Measurements from ENCODE around the gene SLC11A1.

- no peak for TF ChIP-seq TAF1 (IDR thresholded peaks at IDR 0.05; ENCODE audit: low read depth, low read length)
- no peak for TF ChIP-seq POLR2A (IDR thresholded peaks at IDR 0.05; ENCODE audit: low read depth, low read length)
- no peak for TF ChIP-seq POLR2AphosphoS5 (IDR thresholded peaks at IDR 0.05; ENCODE audit: low read depth, low read length)
- TF ChIP-seq POU2F2 (IDR thresholded peaks at IDR 0.05; ENCODE audit: low read depth, low read length) = no peak
- no peak for TF ChIP-seq PAX5 (IDR thresholded peaks at IDR 0.05; ENCODE audit: insufficient read depth, low read length, severe bottlenecking)
Observed at GRCh38 chr2:218445602-218446001, 63.5 kb downstream of the SLC11A1 start.

Measured in GM12891 (cell line).